K562 (cell line): ENCODE results near the gene TIMM10. TPM values are rescaled to one million over a fixed set of nuclear protein-coding genes. Genes with fewer than 3 reads are reported as not detected.

Source experiments
- ATAC-seq: fragments of 200-7000 bp; cut with Tn5 transposase; 3 replicates; pipeline ENCODE4 v1.9.1; 2020; ENCODE audit warnings: moderate library complexity
- BruUV-seq: library from RNA; stranded (reverse); fragments of 400-500 nt; replicated peaks from 2 replicates; lab custom pipeline; 2021; lab: Mats Ljungman, UMichigan
- CTCF ChIA-PET: fragments of 300-600 bp; formaldehyde crosslinking; extraction: SDS; loops from one replicate; lab custom pipeline; 2021; ENCODE audit warnings: low intra/inter-chr PET ratio; lab: Yijun Ruan, JAX
- POLR2A ChIA-PET: fragments of 300-600, 350-650 bp; sonication (Branson Sonifier 250); formaldehyde crosslinking; extraction: SDS; loops from one replicate; lab custom pipeline; 2021; ENCODE audit warnings: antibody characterized with exemption, inconsistent platforms; lab: Yijun Ruan, JAX
- DNase-seq, 4 experiments: peaks; one replicate each; pipeline versions ENCODE4 v3.0.0 to v3.0.0-alpha.2; 2011 to 2018; ENCODE audit warnings: low spot score in 3 of 4, mixed read lengths in 3 of 4; ENCODE audit errors: extremely low read depth in 1 of 4
- FAIRE-seq: peaks from 2 replicates; lab custom pipeline; 2011; peaks lifted over from hg19 to GRCh38; lab: Jason Lieb, UNC
- H2AFZ ChIP-seq: 2 replicates; pipeline ENCODE4 v1.6.0; 2011; ENCODE audit warnings: low read depth, low read length, control low read depth, inconsistent platforms
- H3K27ac ChIP-seq: fragments of 200-600 bp; 3 replicates; pipeline ENCODE4 v1.8.0; 2011; ENCODE audit warnings: low read depth, mild to moderate bottlenecking, control low read depth, inconsistent platforms, low read length, moderate library complexity, mixed read lengths; ENCODE audit errors: extremely low read depth
- H3K27me3 ChIP-seq, 2 experiments: fragments of 300-600 bp in 1 of 2; 2 replicates in 1 of 2; 3 replicates in 1 of 2; pipeline versions ENCODE4 v1.6.0 to v1.8.0; 2011; ENCODE audit warnings: inconsistent platforms in 2 of 2, low read length in 2 of 2, mild to moderate bottlenecking in 1 of 2, mixed read lengths in 1 of 2, moderate library complexity in 1 of 2; ENCODE audit not compliant: control insufficient read depth in 2 of 2, insufficient read depth in 2 of 2
- H3K36me3 ChIP-seq: fragments of 300-600 bp; 3 replicates; pipeline ENCODE4 v1.8.0; 2011; ENCODE audit warnings: mild to moderate bottlenecking, low read length, inconsistent platforms; ENCODE audit not compliant: control insufficient read depth, insufficient read depth
- H3K4me1 ChIP-seq, 2 experiments: fragments of 200-600 bp in 1 of 2; replicated peaks in 1 of 2; 2 replicates in 1 of 2; 3 replicates in 1 of 2; pipeline versions ENCODE4 v1.5.1 to v1.8.0; 2011; ENCODE audit warnings: inconsistent platforms in 2 of 2, low read length in 2 of 2, mild to moderate bottlenecking in 1 of 2, mixed read lengths in 1 of 2, moderate library complexity in 1 of 2; ENCODE audit not compliant: control insufficient read depth in 2 of 2, insufficient read depth in 2 of 2
- H3K4me2 ChIP-seq: 2 replicates; pipeline ENCODE4 v1.6.1; 2011; ENCODE audit warnings: low read length, control low read depth, inconsistent platforms, mixed read lengths; ENCODE audit not compliant: insufficient read depth
- H3K4me3 ChIP-seq: fragments of 200-600 bp; sonication (generic), shearing (Covaris generic); 2 replicates; pipeline ENCODE4 v1.5.1; 2016; ENCODE audit warnings: control low read depth, inconsistent platforms
- H3K79me2 ChIP-seq: fragments of 200-600 bp; 3 replicates; pipeline ENCODE4 v1.8.0; 2011; ENCODE audit warnings: low read length, inconsistent platforms; ENCODE audit not compliant: control insufficient read depth, insufficient read depth
- H3K9ac ChIP-seq, 2 experiments: 2 replicates each; pipeline versions ENCODE4 v1.6.0 to v1.6.1; 2011; ENCODE audit warnings: low read depth in 2 of 2, low read length in 2 of 2, control low read depth in 1 of 2, inconsistent platforms in 1 of 2, mild to moderate bottlenecking in 1 of 2, mixed read lengths in 1 of 2; ENCODE audit not compliant: insufficient read depth in 1 of 2
- H3K9me1 ChIP-seq: one replicate; pipeline ENCODE4 v1.6.0; 2011; ENCODE audit warnings: inconsistent platforms, mild to moderate bottlenecking, low read length, moderate library complexity; ENCODE audit not compliant: control insufficient read depth, insufficient read depth
- H3K9me3 ChIP-seq: replicated peaks from 2 replicates; pipeline ENCODE4 v1.5.1; 2011; ENCODE audit warnings: low read depth, low read length, inconsistent platforms; ENCODE audit not compliant: control insufficient read depth, insufficient read depth
- H4K20me1 ChIP-seq: replicated peaks from 2 replicates; pipeline ENCODE4 v1.6.1; 2011; ENCODE audit warnings: low read length, inconsistent platforms, mixed read lengths; ENCODE audit not compliant: control insufficient read depth, insufficient read depth
- ATF1 ChIP-seq, 2 experiments: fragments of 450-650 bp in 1 of 2; IDR thresholded peaks; 2 replicates each; pipeline ENCODE4 v1.6.1; 2016; ENCODE audit warnings: missing compliant biosample characterization in 1 of 2, missing genetic modification characterization in 1 of 2
- DPF2 ChIP-seq: fragments of 450-650 bp; IDR thresholded peaks from 2 replicates; pipeline ENCODE4 v1.6.1; 2016
- EWSR1 ChIP-seq: fragments of 450-650 bp; IDR thresholded peaks from 2 replicates; pipeline ENCODE4 v1.6.1; 2018; ENCODE audit warnings: borderline replicate concordance, mild to moderate bottlenecking, low read depth, moderate library complexity; ENCODE audit not compliant: partially characterized antibody
- HDAC2 ChIP-seq: fragments of 450-650 bp; IDR thresholded peaks from 2 replicates; pipeline ENCODE4 v1.6.1; 2016; ENCODE audit warnings: mild to moderate bottlenecking
- L3MBTL2 ChIP-seq: fragments of 450-650 bp; IDR thresholded peaks from 2 replicates; pipeline ENCODE4 v1.6.1; 2016; ENCODE audit warnings: mild to moderate bottlenecking, moderate library complexity
- NBN ChIP-seq: fragments of 450-650 bp; IDR thresholded peaks from 2 replicates; pipeline ENCODE4 v1.6.1; 2016; ENCODE audit warnings: low read depth, mild to moderate bottlenecking
- SMAD4 ChIP-seq: fragments of 250-450 bp; sonication (Bioruptor Pico); conservative IDR thresholded peaks from 2 replicates; pipeline ENCODE4 v1.8.0; 2021; ENCODE audit warnings: inconsistent platforms, mild to moderate bottlenecking, moderate library complexity
- SRSF7 ChIP-seq: fragments of 200-400 bp; formaldehyde crosslinking; optimal IDR thresholded peaks from 2 replicates; pipeline ENCODE3; 2017; ENCODE audit warnings: mild to moderate bottlenecking, low read depth, low read length
- TEAD4 ChIP-seq, 2 experiments: sonication (generic) in 1 of 2; formaldehyde crosslinking in 1 of 2; IDR thresholded peaks; 2 replicates each; pipeline versions ENCODE4 v1.6.1 to v1.8.0; 2012 to 2022; ENCODE audit warnings: borderline replicate concordance in 1 of 2, inconsistent platforms in 1 of 2, low read length in 1 of 2, mild to moderate bottlenecking in 1 of 2, missing genetic modification reagents in 1 of 2
- WGBS: fragments of 100-300 bp; shearing (Covaris generic); methylation state at CpG from one replicate; pipeline ENCODE4 v1.1.6; 2016; ENCODE audit warnings: low coverage, mixed read lengths; ENCODE audit not compliant: insufficient coverage; ENCODE audit errors: missing lambda C conversion rate; 5-methylcytosine and 5-hydroxymethylcytosine counted together
- in situ Hi-C: fragments of 300-500 bp; cut with MboI; formaldehyde crosslinking; loops from 4 replicates; pipeline ENCODE4 v1.15.0; 2018; ENCODE audit warnings: inconsistent platforms, mixed read lengths
- intact Hi-C: fragments of 100-400 bp; cut with micrococcal nuclease; formaldehyde crosslinking; loops from 2 replicates; pipeline ENCODE4 v1.14.2; 2022
- polyA plus RNA-seq, 8 experiments: library from polyadenylated mRNA; depleted of rRNA in 4 of 8; stranded (reverse) in 5 of 8; unstranded in 3 of 8; fragments of >200 nt; fragmentation: Nextera tagmentation in 2 of 8; fragmentation: Illumina TruSeq in 1 of 8; extraction: Ambion mirVana in 2 of 8; extraction: Trizol in 1 of 8; gene quantifications; 2 replicates each; pipeline versions ENCODE4 v1.2.1 to v1.2.3, GENCODE V29; 2011 to 2014; ENCODE audit warnings: inconsistent platforms in 1 of 8, missing spikeins in 1 of 8
- total RNA-seq, 7 experiments: library from RNA; depleted of rRNA in 6 of 7; stranded (reverse); fragments of >200 nt in 6 of 7; fragmentation: Illumina TruSeq in 2 of 7; extraction: Trizol in 2 of 7; gene quantifications; 2 replicates each; pipeline versions ENCODE4 v1.2.1 to v1.2.3, GENCODE V29; 2011 to 2021; ENCODE audit warnings: low replicate concordance in 1 of 7
- TF ChIP-seq, protein P1 (sequence below): fragments of 450-650 bp; formaldehyde crosslinking; IDR thresholded peaks from 2 replicates; pipeline ENCODE4 v1.4.0; 2022; ENCODE audit warnings: missing genetic modification characterization
- TF ChIP-seq, protein P2 (sequence below): sonication (generic); formaldehyde crosslinking; IDR thresholded peaks from 2 replicates; pipeline ENCODE4 v1.8.0; 2022; ENCODE audit warnings: mild to moderate bottlenecking, missing genetic modification reagents, borderline replicate concordance
- TF ChIP-seq, protein P3 (sequence below): fragments of 450-650 bp; IDR thresholded peaks from 2 replicates; pipeline ENCODE4 v1.6.1; 2016; ENCODE audit warnings: borderline replicate concordance

Gene TIMM10
- total and polyA plus RNA-seq, 9 of the 15 experiments (the other 6 are each of a cell fraction or from before 2014, with no cell fraction given): 109 to 553 (median 172) TPM

DNA sequence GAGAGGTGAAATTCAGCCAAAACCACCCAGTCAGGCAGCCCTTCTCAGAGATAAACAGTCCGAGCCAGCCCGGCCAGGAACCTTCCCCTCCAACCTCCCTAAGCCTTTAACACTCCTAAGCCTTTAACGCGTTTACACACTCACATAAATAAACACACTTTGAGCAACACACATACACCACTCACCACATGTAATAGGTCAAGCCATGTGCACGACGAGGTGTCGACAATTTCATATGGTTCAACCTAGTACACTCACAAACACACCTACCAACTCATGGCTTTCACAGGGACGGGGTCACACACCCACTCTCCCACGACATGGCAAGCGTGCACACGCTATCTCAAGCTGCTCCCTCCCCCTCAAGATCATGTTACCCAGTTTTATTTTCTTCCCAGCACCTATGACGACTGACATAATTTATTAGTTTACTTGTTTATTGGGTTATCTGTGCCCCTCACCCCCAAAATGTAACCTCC is 30.5 kb downstream of the TIMM10 start:
- peak overlapping the region; percentile 71 for H3K4me2 ChIP-seq
- POLR2A ChIA-PET: interaction anchor here (0.6 to 4.5 kb wide), 3 partner anchors 16 to 97 kb away, joined by 3 to 25 read pairs (median 3); partner anchors contain the start of gene SLC43A1
- TF ChIP-seq SMAD4 (CRISPR knock-in tag) (0 out of 2 replicates have a peak, but pooled peaks have one; percentile 25), NBN (peak; percentile 24; the same call in 1 of the 2 replicates), L3MBTL2 (peak; percentile 53; the same call in 1 of the 2 replicates), EWSR1 (no peak), HDAC2 (0 out of 2 replicates have a peak, but pooled peaks have one; percentile 15), SRSF7 (no peak), TEAD4 (IDR thresholded peaks at IDR 0.05; ENCODE audit: low read length) (peak; percentile 7; the same call in 1 of the 2 replicates), TEAD4 (CRISPR knock-in tag; IDR thresholded peaks at IDR 0.05; ENCODE audit: borderline replicate concordance) (no peak), ATF1 (CRISPR knock-in tag; IDR thresholded peaks at IDR 0.05) (no peak), ATF1 (tag; IDR thresholded peaks at IDR 0.05) (peak; percentile 24; the same call in 1 of the 2 replicates), DPF2 (peak; percentile 58)
- TF ChIP-seq, protein P1, sequence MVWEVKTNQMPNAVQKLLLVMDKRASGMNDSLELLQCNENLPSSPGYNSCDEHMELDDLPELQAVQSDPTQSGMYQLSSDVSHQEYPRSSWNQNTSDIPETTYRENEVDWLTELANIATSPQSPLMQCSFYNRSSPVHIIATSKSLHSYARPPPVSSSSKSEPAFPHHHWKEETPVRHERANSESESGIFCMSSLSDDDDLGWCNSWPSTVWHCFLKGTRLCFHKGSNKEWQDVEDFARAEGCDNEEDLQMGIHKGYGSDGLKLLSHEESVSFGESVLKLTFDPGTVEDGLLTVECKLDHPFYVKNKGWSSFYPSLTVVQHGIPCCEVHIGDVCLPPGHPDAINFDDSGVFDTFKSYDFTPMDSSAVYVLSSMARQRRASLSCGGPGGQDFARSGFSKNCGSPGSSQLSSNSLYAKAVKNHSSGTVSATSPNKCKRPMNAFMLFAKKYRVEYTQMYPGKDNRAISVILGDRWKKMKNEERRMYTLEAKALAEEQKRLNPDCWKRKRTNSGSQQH: peak; percentile 49; the same call in 1 of the 2 replicates
- TF ChIP-seq, protein P2, sequence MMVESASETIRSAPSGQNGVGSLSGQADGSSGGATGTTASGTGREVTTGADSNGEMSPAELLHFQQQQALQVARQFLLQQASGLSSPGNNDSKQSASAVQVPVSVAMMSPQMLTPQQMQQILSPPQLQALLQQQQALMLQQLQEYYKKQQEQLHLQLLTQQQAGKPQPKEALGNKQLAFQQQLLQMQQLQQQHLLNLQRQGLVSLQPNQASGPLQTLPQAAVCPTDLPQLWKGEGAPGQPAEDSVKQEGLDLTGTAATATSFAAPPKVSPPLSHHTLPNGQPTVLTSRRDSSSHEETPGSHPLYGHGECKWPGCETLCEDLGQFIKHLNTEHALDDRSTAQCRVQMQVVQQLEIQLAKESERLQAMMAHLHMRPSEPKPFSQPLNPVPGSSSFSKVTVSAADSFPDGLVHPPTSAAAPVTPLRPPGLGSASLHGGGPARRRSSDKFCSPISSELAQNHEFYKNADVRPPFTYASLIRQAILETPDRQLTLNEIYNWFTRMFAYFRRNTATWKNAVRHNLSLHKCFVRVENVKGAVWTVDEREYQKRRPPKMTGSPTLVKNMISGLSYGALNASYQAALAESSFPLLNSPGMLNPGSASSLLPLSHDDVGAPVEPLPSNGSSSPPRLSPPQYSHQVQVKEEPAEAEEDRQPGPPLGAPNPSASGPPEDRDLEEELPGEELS (CRISPR knock-in tag): 0 out of 2 replicates have a peak, but pooled peaks have one; percentile 15
- TF ChIP-seq, protein P3, sequence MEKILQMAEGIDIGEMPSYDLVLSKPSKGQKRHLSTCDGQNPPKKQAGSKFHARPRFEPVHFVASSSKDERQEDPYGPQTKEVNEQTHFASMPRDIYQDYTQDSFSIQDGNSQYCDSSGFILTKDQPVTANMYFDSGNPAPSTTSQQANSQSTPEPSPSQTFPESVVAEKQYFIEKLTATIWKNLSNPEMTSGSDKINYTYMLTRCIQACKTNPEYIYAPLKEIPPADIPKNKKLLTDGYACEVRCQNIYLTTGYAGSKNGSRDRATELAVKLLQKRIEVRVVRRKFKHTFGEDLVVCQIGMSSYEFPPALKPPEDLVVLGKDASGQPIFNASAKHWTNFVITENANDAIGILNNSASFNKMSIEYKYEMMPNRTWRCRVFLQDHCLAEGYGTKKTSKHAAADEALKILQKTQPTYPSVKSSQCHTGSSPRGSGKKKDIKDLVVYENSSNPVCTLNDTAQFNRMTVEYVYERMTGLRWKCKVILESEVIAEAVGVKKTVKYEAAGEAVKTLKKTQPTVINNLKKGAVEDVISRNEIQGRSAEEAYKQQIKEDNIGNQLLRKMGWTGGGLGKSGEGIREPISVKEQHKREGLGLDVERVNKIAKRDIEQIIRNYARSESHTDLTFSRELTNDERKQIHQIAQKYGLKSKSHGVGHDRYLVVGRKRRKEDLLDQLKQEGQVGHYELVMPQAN: peak; percentile 39; the same call in 1 of the 2 replicates

More for the DNA sequence above, 30.5 kb downstream of the TIMM10 start:
- Histone ChIP-seq H3K27ac (peak overlapping the region; percentile 61; the same call in 2 of the 3 replicates), H3K79me2 (peaks cover 8% of the 10 kb centered on the region; the same call in 1 of the 3 replicates), H4K20me1 (peaks cover 24% of the 10 kb centered on the region), H3K9ac (peak overlapping the region; percentile 28 to 49; a peak in 2 of 4 replicates), H3K9me3 (no peaks in the 10 kb centered on the region), H3K4me3 (peak overlapping the region; percentile 7; the same call in 1 of the 2 replicates), H3K27me3 (no peaks in the 10 kb centered on the region), H3K4me1 (peaks cover 16 to 26% of the 10 kb centered on the region in 2 experiments), H3K36me3 (peaks cover 76% of the 10 kb centered on the region), H2AFZ (peak overlapping the region; percentile 52), H3K9me1 (no peaks in the 10 kb centered on the region)
- no TSS peak for BruUV-seq
- CTCF ChIA-PET: no interaction called here
- intact Hi-C loops: loop anchor here (1.0 kb wide), 1 partner anchor 15 kb away; the partner anchor contains the start of gene SLC43A1
- ATAC-seq (peak; percentile 63), FAIRE-seq (peak; percentile 78), DNase-seq (no peak)
- 8% methylated on average over 12 of the region's 12 CpGs for WGBS
- in situ Hi-C loops: no loop called here
